H1 (cell line): ENCODE data around the gene BAIAP2L2. TPM values are rescaled to one million over a fixed set of nuclear protein-coding genes. Genes with fewer than 3 reads are reported as not detected.
A peak's percentile ranks its signal among the peaks of the same experiment; 100 is the strongest.

Experiments used
- CTCF ChIA-PET: fragments of 300-600 bp; sonication (Branson Sonifier 250); formaldehyde crosslinking; loops from one replicate; lab custom pipeline; 2021; ENCODE audit not compliant: partially characterized antibody; lab: Charles Lee
- POLR2A ChIA-PET: fragments of 300-600 bp; sonication (Branson Sonifier 250); formaldehyde crosslinking; loops from one replicate; lab custom pipeline; 2021; ENCODE audit warnings: inconsistent platforms; ENCODE audit not compliant: partially characterized antibody; lab: Charles Lee
- DNase-seq, 2 experiments: peaks; one replicate each; pipeline versions ENCODE4 v3.0.0 to v3.0.0-alpha.2; 2010 to 2022; ENCODE audit warnings: low spot score in 2 of 2, low read depth in 1 of 2, mixed read lengths in 1 of 2
- FAIRE-seq: peaks from 2 replicates; lab custom pipeline; 2011; peaks lifted over from hg19 to GRCh38; lab: Jason Lieb, UNC
- H2AFZ ChIP-seq: 2 replicates; pipeline ENCODE4 v1.8.1; 2012; ENCODE audit warnings: low read length, inconsistent platforms
- H2AK5ac ChIP-seq: 2 replicates; pipeline ENCODE4 v1.6.1; 2013; ENCODE audit warnings: low read depth, low read length
- H2BK120ac ChIP-seq: replicated peaks from 2 replicates; pipeline ENCODE3; 2013; ENCODE audit warnings: low read depth, low read length, inconsistent platforms
- H2BK12ac ChIP-seq: 2 replicates; pipeline ENCODE4 v1.6.1; 2013; ENCODE audit warnings: low read depth, low read length
- H2BK15ac ChIP-seq: 2 replicates; pipeline ENCODE4 v1.6.1; 2013; ENCODE audit warnings: low read length
- H2BK20ac ChIP-seq: 2 replicates; pipeline ENCODE4 v1.6.1; 2013; ENCODE audit warnings: low read length
- H2BK5ac ChIP-seq: 2 replicates; pipeline ENCODE4 v1.6.1; 2013; ENCODE audit warnings: low read depth, low read length
- H3K14ac ChIP-seq: 2 replicates; pipeline ENCODE4 v1.6.1; 2013; ENCODE audit warnings: inconsistent platforms; ENCODE audit not compliant: insufficient read length
- H3K18ac ChIP-seq: 2 replicates; pipeline ENCODE4 v1.6.1; 2013; ENCODE audit warnings: low read length; ENCODE audit errors: extremely low read depth
- H3K23ac ChIP-seq: 2 replicates; pipeline ENCODE4 v1.6.1; 2013; ENCODE audit warnings: inconsistent platforms; ENCODE audit not compliant: insufficient read length
- H3K23me2 ChIP-seq: 2 replicates; pipeline ENCODE4 v1.6.1; 2013; ENCODE audit warnings: low read depth, low read length
- H3K27ac ChIP-seq: 2 replicates; pipeline ENCODE4 v1.6.1; 2011; ENCODE audit warnings: low read depth, low read length, inconsistent platforms
- H3K27me3 ChIP-seq, 4 experiments: replicated peaks in 1 of 4; 1 replicate in 1 of 4; 2 replicates in 3 of 4; pipeline versions ENCODE4 v1.6.1 to v1.8.1; 2011 to 2013; ENCODE audit warnings: low read length in 3 of 4, mild to moderate bottlenecking in 3 of 4, inconsistent platforms in 2 of 4, mixed read lengths in 2 of 4, moderate library complexity in 1 of 4; ENCODE audit not compliant: control insufficient read depth in 3 of 4, insufficient read depth in 3 of 4; ENCODE audit errors: extremely low read depth in 1 of 4
- H3K36me3 ChIP-seq, 4 experiments: 2 replicates each; pipeline versions ENCODE4 v1.6.1 to v1.8.1; 2011 to 2013; ENCODE audit warnings: mild to moderate bottlenecking in 4 of 4, low read length in 3 of 4, moderate library complexity in 2 of 4, control low read depth in 1 of 4, inconsistent platforms in 1 of 4; ENCODE audit not compliant: insufficient read depth in 4 of 4, control insufficient read depth in 2 of 4
- H3K4ac ChIP-seq: replicated peaks from 2 replicates; pipeline ENCODE3; 2013; ENCODE audit warnings: low read length, low read depth, mixed read lengths, inconsistent platforms; ENCODE audit not compliant: insufficient read length
- H3K4me1 ChIP-seq, 4 experiments: replicated peaks in 1 of 4; 1 replicate in 1 of 4; 2 replicates in 3 of 4; pipeline versions ENCODE4 v1.6.1 to v1.8.1; 2011 to 2013; ENCODE audit warnings: low read length in 3 of 4, inconsistent platforms in 2 of 4, mixed read lengths in 1 of 4; ENCODE audit not compliant: insufficient read depth in 4 of 4, control insufficient read depth in 3 of 4
- H3K4me2 ChIP-seq, 2 experiments: 2 replicates each; pipeline versions ENCODE4 v1.6.1 to v1.8.1; 2011 to 2013; ENCODE audit warnings: low read depth in 2 of 2, low read length in 2 of 2, control low read depth in 1 of 2, inconsistent platforms in 1 of 2, mild to moderate bottlenecking in 1 of 2; ENCODE audit not compliant: insufficient read depth in 1 of 2
- H3K4me3 ChIP-seq, 4 experiments: fragments of 200-600, 300-600 bp in 1 of 4; sonication (generic), shearing (Covaris generic), sonication (Bioruptor Twin) in 1 of 4; 2 replicates each; pipeline versions ENCODE4 v1.5.1 to v1.8.1; 2011 to 2016; ENCODE audit warnings: low read length in 4 of 4, low read depth in 3 of 4, control low read depth in 2 of 4, inconsistent platforms in 2 of 4, mild to moderate bottlenecking in 2 of 4, mixed read lengths in 1 of 4, moderate library complexity in 1 of 4; ENCODE audit not compliant: insufficient read depth in 2 of 4; ENCODE audit errors: extremely low read depth in 1 of 4
- H3K56ac ChIP-seq: replicated peaks from 2 replicates; pipeline ENCODE3; 2013; ENCODE audit warnings: low read depth, mild to moderate bottlenecking, mixed read lengths, low read length, inconsistent platforms; ENCODE audit not compliant: insufficient read length
- H3K79me1 ChIP-seq: 2 replicates; pipeline ENCODE4 v1.6.1; 2013; ENCODE audit warnings: low read depth, low read length, control low read depth
- H3K79me2 ChIP-seq, 2 experiments: 2 replicates each; pipeline versions ENCODE4 v1.6.1 to v1.8.1; 2012 to 2013; ENCODE audit warnings: low read length in 2 of 2, mild to moderate bottlenecking in 2 of 2, inconsistent platforms in 1 of 2; ENCODE audit not compliant: insufficient read depth in 2 of 2, control insufficient read depth in 1 of 2
- H3K9ac ChIP-seq, 4 experiments: replicated peaks in 1 of 4; 1 replicate in 1 of 4; 2 replicates in 3 of 4; pipeline versions ENCODE4 v1.6.1 to v1.8.1; 2011 to 2013; ENCODE audit warnings: low read depth in 3 of 4, low read length in 3 of 4, control low read depth in 2 of 4, mild to moderate bottlenecking in 2 of 4, moderate library complexity in 2 of 4, inconsistent platforms in 1 of 4; ENCODE audit errors: extremely low read depth in 1 of 4
- H3K9me3 ChIP-seq, 2 experiments: 2 replicates each; pipeline versions ENCODE4 v1.6.1 to v1.8.1; 2012 to 2013; ENCODE audit warnings: mild to moderate bottlenecking in 2 of 2, moderate library complexity in 2 of 2, control low read depth in 1 of 2, inconsistent platforms in 1 of 2, low read depth in 1 of 2, low read length in 1 of 2, mixed read lengths in 1 of 2; ENCODE audit not compliant: insufficient read depth in 2 of 2
- H4K20me1 ChIP-seq, 2 experiments: replicated peaks in 1 of 2; 2 replicates each; pipeline versions ENCODE3 to v1.8.1; 2011 to 2013; ENCODE audit warnings: inconsistent platforms in 2 of 2, low read length in 2 of 2, mild to moderate bottlenecking in 1 of 2; ENCODE audit not compliant: insufficient read depth in 2 of 2, control insufficient read depth in 1 of 2
- H4K5ac ChIP-seq: 2 replicates; pipeline ENCODE4 v1.6.1; 2013; ENCODE audit warnings: low read length, low read depth, mixed read lengths, inconsistent platforms; ENCODE audit not compliant: insufficient read length
- H4K8ac ChIP-seq: 2 replicates; pipeline ENCODE4 v1.8.0; 2013; ENCODE audit warnings: mild to moderate bottlenecking, moderate library complexity, low read length, inconsistent platforms; ENCODE audit not compliant: insufficient read depth; ENCODE audit errors: extremely low read depth
- H4K91ac ChIP-seq: replicated peaks from 2 replicates; pipeline ENCODE3; 2013; ENCODE audit warnings: low read length, mixed read lengths, inconsistent platforms; ENCODE audit not compliant: insufficient read length
- ASH2L ChIP-seq: fragments of 200-600, 300-600 bp; sonication (generic); IDR thresholded peaks from one replicate; pipeline ENCODE4 v1.7.1; 2017; ENCODE audit warnings: low read length
- ATF2 ChIP-seq: IDR thresholded peaks from 2 replicates; pipeline ENCODE4 v1.6.1; 2012; ENCODE audit warnings: low read length, inconsistent platforms
- FOSL1 ChIP-seq: IDR thresholded peaks from 2 replicates; pipeline ENCODE4 v1.6.1; 2011; ENCODE audit warnings: mild to moderate bottlenecking, low read depth, low read length, moderate library complexity; ENCODE audit not compliant: insufficient read depth
- HDAC6 ChIP-seq: IDR thresholded peaks from one replicate; pipeline ENCODE4 v1.7.1; 2012; ENCODE audit warnings: low read depth, mild to moderate bottlenecking, inconsistent platforms, low read length, moderate library complexity
- KDM4A ChIP-seq: IDR thresholded peaks from one replicate; pipeline ENCODE4 v1.7.1; 2012; ENCODE audit warnings: low read depth, mild to moderate bottlenecking, moderate library complexity, low read length, inconsistent platforms; ENCODE audit not compliant: severe bottlenecking
- POLR2A ChIP-seq, 2 experiments: IDR thresholded peaks; 1 replicate in 1 of 2; 2 replicates in 1 of 2; pipeline ENCODE4 v1.6.1; 2011; ENCODE audit warnings: low read depth in 2 of 2, low read length in 2 of 2, mild to moderate bottlenecking in 2 of 2; ENCODE audit errors: control extremely low read depth in 1 of 2
- SP4 ChIP-seq: IDR thresholded peaks from 2 replicates; pipeline ENCODE4 v1.6.1; 2012; ENCODE audit warnings: low read length, inconsistent platforms
- WGBS, 2 experiments: shearing (Covaris generic) in 1 of 2; methylation state at CpG; one replicate each; pipeline versions ENCODE4 v1.1.6 to v1.1.7; 2013 to 2015; ENCODE audit warnings: low lambda C conversion rate in 2 of 2, mixed read lengths in 2 of 2, inconsistent platforms in 1 of 2, low coverage in 1 of 2, missing lambda C conversion rate in 1 of 2; ENCODE audit not compliant: insufficient replicate concordance in 2 of 2, insufficient coverage in 1 of 2, insufficient read length in 1 of 2; ENCODE audit errors: extremely low coverage in 1 of 2, missing lambda C conversion rate in 1 of 2; 5-methylcytosine and 5-hydroxymethylcytosine counted together
- polyA plus RNA-seq, 7 experiments: library from polyadenylated mRNA; depleted of rRNA in 3 of 7; stranded (reverse) in 5 of 7; unstranded in 2 of 7; fragments of >200 nt in 5 of 7; fragments of 200-250 nt in 2 of 7; gene quantifications; 1 replicate in 5 of 7; 2 replicates in 1 of 7; 4 replicates in 1 of 7; pipeline versions ENCODE4 v1.2.1 to v1.2.3, GENCODE V29; 2011 to 2013; ENCODE audit warnings: missing spikeins in 2 of 7, mixed read lengths in 2 of 7
- total RNA-seq: library from RNA; stranded (reverse); fragmentation: NEBNext Ultra II Directional; extraction: Animal tissue kit (Norgen Biotek cat#: 25700); gene quantifications from 2 replicates; pipeline ENCODE4 v1.2.1, GENCODE V29; 2021

BAIAP2L2 gene
- total and polyA plus RNA-seq, 2 of the 8 experiments (the other 6 are each of a cell fraction or from before 2014, with no cell fraction given) = 5.4 to 10.0 TPM

GRCh38 chr22:38132794-38133193 lies 22.3 kb upstream of the BAIAP2L2 start:
- H4K5ac ChIP-seq = no peak overlapping the region
- FAIRE-seq (no peak), DNase-seq (no peak)
- no peaks in the 10 kb centered on the region for H3K79me2 ChIP-seq
- H2BK5ac ChIP-seq = no peak overlapping the region
- no peaks in the 10 kb centered on the region for H3K23me2 ChIP-seq
- no peak overlapping the region for H3K18ac ChIP-seq
- no peak overlapping the region for H3K4me2 ChIP-seq
- no peak overlapping the region for H3K9ac ChIP-seq
- H2BK12ac ChIP-seq = no peak overlapping the region
- H4K20me1 ChIP-seq = peaks cover 0 to 4% of the 10 kb centered on the region in 2 experiments
- no peak overlapping the region for H2BK120ac ChIP-seq
- no peak overlapping the region for H3K56ac ChIP-seq
- ChIA-PET CTCF (interaction anchor here (1.1 to 3.3 kb wide), 4 partner anchors 8 to 144 kb away, joined by 3 to 14 read pairs (median 4); no protein-coding TSS in a partner anchor), POLR2A (interaction anchor here (1.1 to 1.7 kb wide), 2 partner anchors 11 to 67 kb away, joined by 3 to 4 read pairs; no protein-coding TSS in a partner anchor)
- no peaks in the 10 kb centered on the region for H3K36me3 ChIP-seq
- no peak overlapping the region for H2BK20ac ChIP-seq
- no peaks in the 10 kb centered on the region for H3K79me1 ChIP-seq
- no peak overlapping the region for H2AFZ ChIP-seq
- no peak overlapping the region for H3K27ac ChIP-seq
- WGBS, 2 experiments = 90% methylated on average over 28 of the region's 28 CpGs; no CpG with 5 or more reads in 1 of the 2 experiments
- peak overlapping the region; percentile 51; the same call in 1 of the 2 replicates for H4K8ac ChIP-seq
- no peak overlapping the region for H3K14ac ChIP-seq
- H3K4me1 ChIP-seq = no peaks in the 10 kb centered on the region
- no peak overlapping the region for H3K23ac ChIP-seq
- H2BK15ac ChIP-seq = no peak overlapping the region
- H3K4ac ChIP-seq = no peak overlapping the region
- no peak overlapping the region for H3K4me3 ChIP-seq
- H3K9me3 ChIP-seq = no peaks in the 10 kb centered on the region
- no peak overlapping the region for H4K91ac ChIP-seq
- no peak overlapping the region for H2AK5ac ChIP-seq
- no peaks in the 10 kb centered on the region for H3K27me3 ChIP-seq
- TF ChIP-seq KDM4A (no peak), FOSL1 (no peak), ATF2 (no peak), POLR2A (IDR thresholded peaks at IDR 0.05; ENCODE audit: control extremely low read depth in 1 of 2, low read depth in 2 of 2, low read length in 2 of 2) (no peak), SP4 (no peak), HDAC6 (no peak), ASH2L (no peak)
